HG03139 (cell line): Measurements from ENCODE around the gene MPL.

Source experiments
- ATAC-seq: cut with Tn5 transposase; IDR thresholded peaks from one replicate; pipeline ENCODE4 v1.9.1; 2021; ENCODE audit not compliant: unreplicated experiment

Gene MPL

DNA sequence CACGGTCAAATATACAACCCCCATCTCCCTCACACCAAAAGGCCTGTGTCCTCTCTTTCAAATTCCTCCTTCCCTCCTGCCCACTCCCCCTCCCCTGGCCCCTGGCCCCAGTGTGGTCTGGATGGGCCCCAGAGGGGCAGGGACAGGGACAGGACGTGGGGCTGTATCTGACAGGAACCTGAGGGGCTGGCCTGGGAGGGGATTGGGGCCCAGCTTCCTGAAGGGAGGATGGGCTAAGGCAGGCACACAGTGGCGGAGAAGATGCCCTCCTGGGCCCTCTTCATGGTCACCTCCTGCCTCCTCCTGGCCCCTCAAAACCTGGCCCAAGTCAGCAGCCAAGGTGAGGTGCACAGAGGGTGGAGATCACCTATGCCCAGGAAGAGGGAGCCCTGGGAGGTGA is at the start of gene MPL:
MPL (plus strand) TSS at position 231 of the 400 bp plus-strand sequence; CDS start at position 262, 31 bp downstream.
- ATAC-seq: no peak

DNA sequence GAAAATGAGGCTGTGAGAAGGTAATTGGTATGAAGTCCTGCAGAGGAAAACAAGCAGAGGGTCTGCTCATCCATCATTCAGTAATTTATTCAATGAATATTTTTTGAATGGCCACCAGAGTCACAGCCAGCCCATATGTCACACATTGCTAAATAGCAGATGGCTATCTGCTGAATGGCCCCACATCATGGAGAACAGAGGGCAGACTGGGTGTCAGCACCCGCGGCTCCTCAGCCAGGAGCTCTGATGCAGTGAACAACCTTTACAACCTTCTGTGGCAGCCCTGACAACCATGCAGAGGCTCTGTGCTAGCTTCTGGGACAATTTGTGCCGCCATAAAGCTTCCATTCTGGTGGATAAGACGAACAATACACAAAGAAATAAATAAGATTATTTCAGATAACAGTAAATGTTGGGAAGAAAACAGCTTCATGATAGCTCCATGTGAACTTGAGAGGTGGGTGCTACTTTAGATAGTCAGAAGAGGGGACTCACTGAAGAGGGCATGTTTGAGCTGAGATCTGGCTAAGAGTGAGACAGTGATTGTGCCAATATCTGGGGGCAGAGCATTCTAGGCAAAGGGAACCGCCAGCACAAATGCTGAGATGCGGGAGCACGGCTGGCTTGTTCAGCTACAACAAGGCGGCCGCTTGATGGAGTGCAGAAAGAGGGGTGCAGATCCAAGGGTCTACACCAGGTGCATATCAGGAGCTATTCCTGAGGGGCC is 49.4 kb upstream of the MPL start:
- ATAC-seq: no peak

DNA sequence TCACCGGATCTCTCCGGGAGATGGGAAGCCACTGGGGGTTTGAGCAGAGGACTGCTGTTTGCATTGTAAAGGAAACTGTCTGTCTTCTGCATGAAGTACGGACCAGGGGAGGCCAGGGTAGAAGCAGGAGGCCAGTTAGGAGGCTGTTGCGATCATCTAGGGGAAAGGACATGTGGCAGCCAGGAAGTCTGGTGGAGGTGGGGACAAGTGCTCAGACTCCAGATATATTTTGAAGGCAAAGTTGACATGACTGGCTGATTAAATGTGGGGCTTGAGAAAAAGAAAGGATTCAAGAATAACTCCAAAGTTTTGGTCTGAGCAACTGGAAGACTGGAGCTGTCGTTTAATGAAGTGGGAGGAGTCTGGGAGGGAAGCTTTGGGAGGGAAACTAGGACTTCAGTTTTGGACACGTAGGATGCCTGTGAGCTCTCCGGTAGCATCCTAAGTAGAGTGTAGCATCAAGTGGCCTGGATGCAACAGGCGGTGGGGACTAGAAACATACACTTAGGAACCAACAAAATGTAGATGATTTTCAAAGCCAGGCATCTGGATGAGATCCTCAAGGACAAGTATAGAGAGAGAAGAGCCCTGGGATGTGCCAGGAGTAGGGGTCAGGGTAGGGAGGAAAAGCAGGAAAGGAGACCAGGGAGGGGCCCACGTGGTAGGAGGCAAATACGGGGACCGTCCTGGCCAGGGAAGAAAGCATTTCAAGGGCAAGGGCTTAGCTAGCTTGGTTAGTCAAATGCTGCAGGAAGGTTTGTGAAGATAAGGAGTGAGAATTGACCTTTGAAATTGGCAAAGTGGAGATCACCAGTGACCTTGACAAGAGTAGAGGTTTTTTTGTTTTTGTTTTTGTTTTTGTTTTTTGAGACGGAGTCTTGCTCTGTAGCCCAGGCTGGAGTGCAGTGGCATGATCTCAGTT is 48.6 kb upstream of the MPL start:
- no peak for ATAC-seq

DNA sequence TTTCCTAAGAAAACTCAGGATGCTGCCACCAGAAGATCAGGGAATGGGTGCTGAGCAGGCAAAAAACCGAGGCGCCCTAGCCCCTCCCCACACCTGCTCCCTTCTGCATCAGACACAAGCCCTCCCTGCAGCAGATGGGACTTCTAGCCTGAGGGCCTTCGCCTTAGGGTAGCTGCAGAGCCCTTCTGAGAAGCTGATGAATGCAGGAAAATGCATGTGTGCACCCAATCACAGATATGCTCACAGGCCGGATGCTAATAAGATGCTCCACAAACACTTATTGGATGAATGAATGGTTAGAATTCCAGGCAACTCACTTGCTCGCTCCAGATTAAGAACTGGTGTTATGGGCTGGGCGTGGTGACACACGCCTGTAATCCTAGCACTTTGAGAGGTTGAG is 45.4 kb upstream of the MPL start:
- ATAC-seq: no peak

DNA sequence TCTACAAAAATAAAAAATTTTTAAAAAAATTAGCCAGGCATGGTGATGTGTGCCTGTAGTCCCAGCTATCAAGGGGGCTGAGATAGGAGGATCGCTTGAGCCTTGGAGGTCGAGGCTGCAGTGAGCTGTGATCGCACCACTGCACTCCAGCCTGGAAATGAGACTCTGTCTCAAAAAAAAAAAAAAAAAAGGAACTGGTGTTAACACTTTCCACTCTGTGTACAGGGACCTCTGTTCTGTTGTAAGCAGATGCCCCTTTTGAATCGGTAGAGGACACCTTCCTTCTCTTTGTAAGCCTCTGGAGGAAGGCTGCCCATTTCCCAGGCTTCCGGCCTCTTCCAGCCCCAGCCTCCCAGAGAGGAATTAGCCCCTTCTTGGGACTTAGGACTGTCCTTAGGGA is 44.9 kb upstream of the MPL start:
- ATAC-seq: no peak

DNA sequence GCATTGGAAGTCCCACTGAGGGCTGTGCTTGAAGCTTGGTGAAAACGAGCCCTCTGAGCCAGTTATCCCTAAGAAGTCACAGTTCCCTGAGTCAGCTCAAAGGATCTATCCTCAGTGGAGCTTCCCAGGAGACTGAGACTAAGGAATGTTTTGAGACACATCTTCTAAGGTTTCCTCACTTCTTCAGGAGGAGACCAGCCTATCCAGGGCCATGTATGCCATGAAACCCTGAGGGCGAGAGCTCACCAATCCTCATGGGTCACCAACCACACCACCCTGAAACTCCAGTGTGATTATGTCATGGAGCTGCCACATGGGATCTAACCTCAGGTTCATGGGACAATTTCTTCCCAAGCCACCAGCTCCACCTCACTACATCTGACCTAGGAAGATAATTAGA is 44.4 kb upstream of the MPL start:
- no peak for ATAC-seq

DNA sequence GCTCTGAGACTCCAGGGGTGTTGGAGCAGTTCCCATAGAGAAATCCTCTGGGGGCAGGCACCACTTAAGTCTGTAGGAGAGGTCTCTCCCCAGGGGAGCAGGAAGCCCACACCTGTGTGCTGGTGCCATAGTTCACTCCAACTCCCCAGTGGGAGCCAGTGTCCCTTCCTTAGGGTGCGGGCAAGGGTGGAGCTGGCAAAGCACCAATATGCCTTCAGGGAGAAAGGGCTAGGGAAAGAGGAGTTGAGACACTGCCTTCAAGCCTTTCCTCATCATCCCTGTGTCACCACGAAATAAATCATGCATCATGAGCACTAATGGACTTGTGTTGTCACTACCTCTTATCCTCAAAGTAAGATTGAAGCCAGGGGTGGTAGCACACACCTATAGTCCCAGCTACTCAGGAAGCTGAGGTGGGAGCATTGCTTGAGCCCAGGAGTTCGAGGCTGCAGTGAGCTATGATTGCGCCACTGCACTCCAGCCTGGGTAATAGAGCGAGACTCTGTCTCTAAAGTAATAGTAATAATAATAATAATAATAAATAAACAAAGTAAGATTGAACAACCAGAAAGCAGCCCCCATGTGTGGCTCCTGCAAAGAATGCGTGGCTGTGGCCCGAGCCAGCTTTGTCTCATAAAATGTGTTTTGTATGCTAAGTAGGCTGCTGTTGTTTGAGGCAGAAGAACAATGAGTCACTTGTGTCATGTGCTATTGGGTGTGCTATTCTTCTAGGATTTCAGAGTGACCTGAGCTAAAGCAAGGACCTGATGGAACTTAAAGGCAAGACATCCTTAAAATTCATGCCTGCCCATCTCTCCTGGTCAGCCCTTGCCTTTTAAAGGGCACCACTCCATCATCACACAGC is 43.5 kb upstream of the MPL start:
- ATAC-seq: no peak

DNA sequence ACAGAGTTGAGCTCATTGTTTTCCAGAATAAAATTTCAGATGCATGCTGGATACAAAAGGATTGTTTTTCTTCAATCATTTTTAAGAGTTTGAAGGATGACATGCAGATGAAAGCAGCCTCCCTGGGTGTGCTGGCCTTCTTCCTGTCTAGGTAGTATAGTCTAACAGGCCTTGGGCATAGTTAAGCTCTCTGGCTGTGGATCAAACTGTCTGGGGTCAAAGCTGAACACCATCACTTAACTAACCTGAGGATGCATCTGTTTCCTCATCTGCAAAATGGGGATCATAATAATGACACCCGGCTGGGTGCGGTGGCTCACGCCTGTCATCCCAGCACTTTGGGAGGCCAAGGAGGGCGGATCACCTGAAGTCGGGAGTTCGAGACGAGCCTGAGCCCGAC is 42.9 kb upstream of the MPL start:
- no peak for ATAC-seq

DNA sequence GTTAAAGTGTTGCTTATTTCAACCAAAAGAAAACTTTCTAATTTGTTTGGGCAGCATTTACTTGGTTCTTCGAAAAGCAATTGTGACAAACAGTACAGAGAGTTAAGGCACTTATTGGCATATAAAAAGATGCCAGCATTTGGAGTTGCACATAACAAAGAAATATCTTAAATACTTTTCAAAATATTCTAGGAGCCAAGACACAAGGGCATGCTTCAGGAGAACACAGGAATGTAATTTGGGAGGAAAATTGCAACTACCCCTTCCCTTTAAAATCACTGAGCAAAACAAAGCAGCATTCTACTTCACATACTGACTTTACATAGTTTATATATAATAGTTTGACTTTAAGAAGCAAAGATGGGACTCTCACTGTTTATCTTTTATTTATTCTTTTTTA is 41.4 kb upstream of the MPL start:
- ATAC-seq: no peak

DNA sequence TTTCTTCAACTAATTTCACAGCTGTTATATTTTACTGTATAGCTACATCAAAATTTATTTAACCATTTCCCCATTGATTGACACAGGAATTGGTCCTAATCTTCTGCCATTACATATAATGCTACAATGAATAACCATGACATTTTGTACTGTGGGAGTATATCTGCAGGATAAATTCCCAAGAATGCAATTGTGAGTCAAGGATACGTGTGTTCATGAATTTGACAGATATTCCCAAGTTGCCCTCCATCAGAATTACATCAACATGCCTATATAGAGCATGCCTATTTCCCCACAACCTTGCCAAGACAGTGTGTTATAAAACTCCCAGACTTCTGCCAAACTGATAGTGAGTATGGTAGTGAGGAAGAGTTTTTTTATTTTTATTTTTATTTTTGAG is 39.6 kb upstream of the MPL start:
- no peak for ATAC-seq

DNA sequence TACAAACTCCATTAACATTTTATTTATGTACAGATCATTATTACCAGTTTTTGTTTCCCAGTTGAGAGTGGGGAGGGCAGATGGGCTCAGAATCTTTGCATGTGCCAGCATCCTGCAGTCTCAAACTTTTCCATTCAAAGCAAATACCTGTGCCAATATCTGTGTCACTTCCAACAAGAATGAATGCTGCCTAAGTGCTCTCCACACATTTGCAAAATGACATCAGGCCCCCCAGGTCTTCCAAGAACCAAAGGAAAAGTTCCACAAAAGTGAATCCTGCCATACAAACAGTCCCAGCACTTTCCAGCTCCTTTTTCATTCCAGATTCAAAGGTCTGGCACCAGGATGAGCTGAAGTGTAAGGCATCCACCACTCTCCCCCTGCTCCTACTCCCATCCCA is 38.5 kb upstream of the MPL start:
- no peak for ATAC-seq

DNA sequence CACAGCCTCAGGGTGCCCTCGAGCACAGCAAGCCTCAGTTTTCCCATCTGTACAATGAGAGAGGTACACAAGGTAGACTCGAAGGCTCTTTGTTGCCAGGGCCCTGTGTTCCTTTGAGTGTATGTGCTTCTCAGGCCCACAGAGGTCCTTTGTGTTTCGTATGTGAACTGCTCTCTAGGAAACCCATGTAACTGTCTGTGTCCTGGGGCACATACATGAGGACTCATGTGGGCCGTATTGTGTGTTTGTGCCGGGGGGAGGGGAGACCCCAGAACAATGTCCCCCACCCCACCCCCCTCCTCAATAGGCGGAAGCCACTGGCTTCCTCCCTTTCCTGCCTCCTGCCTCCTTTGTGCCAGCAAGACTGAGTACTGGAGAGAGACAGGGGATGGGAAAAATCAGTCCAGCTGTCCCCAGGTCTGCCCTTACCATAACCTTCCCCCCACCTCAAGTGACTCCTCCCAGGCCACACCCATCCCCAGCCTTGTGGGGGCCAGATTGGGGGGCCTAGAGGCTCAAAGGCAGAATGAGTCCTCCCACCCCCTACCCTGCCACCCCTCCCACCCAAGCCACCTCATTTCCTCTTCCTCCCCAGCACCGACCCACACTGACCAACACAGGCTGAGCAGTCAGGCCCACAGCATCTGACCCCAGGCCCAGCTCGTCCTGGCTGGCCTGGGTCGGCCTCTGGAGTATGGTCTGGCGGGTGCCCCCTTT is 37.1 kb upstream of the MPL start, which contains the start of gene TIE1:
TIE1 (plus strand) TSS at position 605 of the 717 bp plus-strand sequence; CDS start at position 695, 90 bp downstream.
- no peak for ATAC-seq

DNA sequence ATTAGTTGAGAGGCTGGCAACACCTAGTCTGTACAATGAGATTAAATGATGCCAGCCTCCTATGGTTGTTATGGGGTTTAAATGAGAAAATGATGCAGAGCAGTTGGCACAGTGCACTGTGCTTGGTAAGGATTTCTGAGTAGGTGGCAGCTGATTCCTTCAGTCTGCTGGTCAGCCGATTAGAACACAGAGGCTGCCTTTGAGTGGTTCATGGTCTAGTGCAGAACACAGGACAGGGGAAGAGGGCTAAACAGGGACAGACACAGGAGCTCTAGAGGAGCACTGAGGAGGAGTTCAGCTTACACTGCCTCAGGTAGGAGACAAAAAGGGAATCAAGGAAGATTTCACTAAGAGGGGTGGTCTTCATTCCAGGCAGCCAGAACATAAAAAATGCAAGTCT is 35.4 kb upstream of the MPL start:
- ATAC-seq: no peak

DNA sequence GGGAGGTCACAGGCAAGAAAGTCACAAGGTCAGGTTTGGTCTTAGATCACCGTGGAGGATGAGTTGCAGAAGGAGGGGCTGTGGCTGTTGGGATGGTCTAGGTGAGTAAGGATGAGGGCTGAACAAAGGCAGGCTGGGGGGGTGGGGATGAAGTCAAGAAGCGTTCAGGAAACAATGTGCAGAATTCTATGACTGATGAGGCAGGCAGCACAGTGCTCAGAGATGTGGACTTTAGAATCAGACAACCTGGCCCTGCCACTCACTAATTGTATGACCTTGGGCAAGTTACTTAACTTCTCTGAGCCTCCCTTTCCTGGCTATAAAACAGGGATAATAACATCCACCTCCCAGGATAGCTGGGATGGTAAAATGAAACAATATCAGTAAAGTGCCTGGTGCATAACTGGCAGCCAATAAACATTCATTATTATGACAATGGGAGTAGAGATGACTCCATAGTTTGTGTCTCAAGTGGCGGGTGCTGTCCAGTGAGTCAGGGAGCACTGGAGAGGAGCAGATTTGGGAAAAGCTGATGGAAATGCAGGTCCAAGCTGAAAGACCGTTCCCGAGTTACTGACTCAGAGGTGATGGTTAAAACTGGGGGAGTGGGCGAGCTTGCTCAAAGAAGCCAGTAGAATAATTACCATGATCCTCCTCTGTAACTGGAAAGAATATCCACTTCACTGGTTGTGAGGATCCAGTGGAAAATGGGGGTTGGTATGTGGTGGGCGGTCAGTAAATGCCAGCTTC is 34.7 kb upstream of the MPL start:
- ATAC-seq: no peak

DNA sequence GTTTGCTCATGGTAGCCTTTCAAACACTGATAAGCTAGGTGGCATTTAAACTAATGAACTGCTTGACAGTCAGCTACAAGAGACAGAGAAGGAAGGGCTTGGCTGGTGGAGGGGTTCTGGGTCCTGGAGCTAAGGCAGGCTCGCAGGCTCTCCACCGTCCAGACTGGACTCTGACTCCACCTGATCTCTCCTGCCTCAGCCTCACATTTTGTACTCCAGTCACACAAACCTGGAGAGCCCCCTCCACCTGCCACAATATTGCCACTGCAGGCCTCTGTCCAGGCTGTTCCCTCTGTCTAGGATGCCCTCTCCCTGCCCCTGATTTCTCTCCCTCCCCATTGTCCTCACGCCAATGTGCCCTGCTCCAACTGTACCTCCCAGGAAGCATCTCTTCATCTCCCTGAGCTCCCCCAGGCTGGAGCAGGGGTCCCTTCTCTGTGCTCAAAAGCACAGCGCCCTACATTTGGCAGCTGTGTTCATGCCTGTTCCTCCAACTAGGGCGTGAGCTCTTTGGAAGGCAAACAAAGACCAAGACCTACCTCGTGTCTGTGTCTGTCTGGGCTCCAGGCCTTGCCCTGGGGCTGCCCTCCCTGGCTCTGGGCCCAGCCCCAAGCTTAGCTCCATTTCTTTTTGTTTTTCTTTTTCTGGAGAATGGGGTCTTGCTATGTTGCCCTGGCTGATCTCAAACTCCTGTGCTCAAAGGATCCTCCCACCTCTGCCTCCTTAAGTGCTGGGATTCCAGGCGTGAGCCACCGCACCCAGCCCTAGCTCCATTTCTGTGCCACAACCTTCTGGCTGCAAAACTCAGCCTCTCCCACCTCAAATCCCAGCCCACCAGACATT is 33.9 kb upstream of the MPL start:
- no peak for ATAC-seq

DNA sequence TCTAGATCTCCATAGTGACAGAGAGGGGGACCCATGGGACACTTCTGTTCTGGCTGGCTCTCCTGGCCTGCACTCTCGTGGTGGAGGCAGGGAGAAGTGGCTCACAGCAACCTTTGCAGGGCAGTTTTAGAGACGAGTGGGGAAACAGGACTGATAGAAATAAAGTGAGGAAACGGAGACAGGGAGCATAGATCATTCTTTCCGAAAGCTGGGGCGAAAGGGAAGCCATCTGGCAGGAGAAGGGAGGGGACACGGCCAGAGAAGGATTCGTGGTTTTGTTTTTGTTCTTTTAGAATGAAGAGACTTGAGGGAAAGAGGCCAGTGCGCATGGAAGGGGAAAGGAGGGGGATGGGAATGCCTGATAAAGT is 33.3 kb upstream of the MPL start:
- no peak for ATAC-seq

DNA sequence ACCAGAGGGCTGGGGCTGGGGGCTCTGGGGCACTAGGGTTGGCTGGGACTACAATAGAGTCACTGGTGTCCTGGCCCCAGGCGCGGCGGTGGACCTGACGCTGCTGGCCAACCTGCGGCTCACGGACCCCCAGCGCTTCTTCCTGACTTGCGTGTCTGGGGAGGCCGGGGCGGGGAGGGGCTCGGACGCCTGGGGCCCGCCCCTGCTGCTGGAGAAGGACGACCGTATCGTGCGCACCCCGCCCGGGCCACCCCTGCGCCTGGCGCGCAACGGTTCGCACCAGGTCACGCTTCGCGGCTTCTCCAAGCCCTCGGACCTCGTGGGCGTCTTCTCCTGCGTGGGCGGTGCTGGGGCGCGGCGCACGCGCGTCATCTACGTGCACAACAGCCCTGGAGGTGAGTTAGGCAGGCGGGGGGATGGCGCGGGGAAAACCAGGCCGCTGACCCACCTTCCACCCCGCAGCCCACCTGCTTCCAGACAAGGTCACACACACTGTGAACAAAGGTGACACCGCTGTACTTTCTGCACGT is 32.8 kb upstream of the MPL start:
- no peak for ATAC-seq

DNA sequence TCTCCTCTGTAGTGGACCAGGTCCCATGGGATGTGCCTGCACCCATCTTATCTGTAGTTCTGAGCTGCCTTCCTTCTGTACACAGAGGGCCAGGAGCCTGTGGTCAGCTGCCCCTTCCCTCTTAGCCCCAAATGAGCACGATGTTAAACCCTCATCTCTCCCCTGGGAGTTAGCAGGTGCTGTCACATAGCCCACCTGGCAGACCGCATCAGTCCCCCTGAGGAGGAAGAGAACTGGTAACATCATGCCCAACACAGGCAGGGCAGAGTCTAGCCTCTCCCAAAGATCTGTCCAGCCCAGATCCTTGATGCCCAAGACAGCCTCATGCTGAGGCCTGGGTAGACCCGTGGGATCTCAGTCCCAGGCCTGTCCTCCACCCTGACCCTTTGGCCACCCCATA is 32.2 kb upstream of the MPL start:
- no peak for ATAC-seq
